Measurements from ENCODE around the gene MYOF.

GRCh38 chr10:93422118-93422517, 60.0 kb downstream of the MYOF start:
- TF ChIP-seq CTCF (IDR thresholded peaks at IDR 0.05) (no peak), POLR2A (IDR thresholded peaks at IDR 0.05) (no peak)
